Stomach (tissue), 4 donors: ENCODE measurements around the gene ITGA5.

ENCODE experiments used
- CTCF ChIP-seq, 7 experiments: fragments of 450-650 bp in 4 of 7; fragments of 200-600 bp in 3 of 7; sonication (generic) in 3 of 7; IDR thresholded peaks; one replicate each; pipeline ENCODE4 v1.5.1; 2016 to 2019; ENCODE audit warnings: antibody characterized with exemption in 7 of 7, control low read depth in 2 of 7, mild to moderate bottlenecking in 1 of 7
- EP300 ChIP-seq: sonication (generic); formaldehyde crosslinking; IDR thresholded peaks from one replicate; pipeline ENCODE4 v1.6.1; 2017; ENCODE audit warnings: antibody characterized with exemption

GRCh38 chr12:54438517-54438916, 19.5 kb upstream of the ITGA5 start:
- TF ChIP-seq CTCF (IDR thresholded peaks at IDR 0.05) = no peak
- TF ChIP-seq EP300 = no peak
